ENCODE data around the gene SHROOM3.

Gene SHROOM3

GRCh38 chr4:76714226-76714625 lies 279.2 kb downstream of the SHROOM3 start:
- no peaks in the 10 kb centered on the region for H3K36me3 ChIP-seq (ENCODE audit: control insufficient read depth in 4 of 4, insufficient read depth in 4 of 4, low read length in 3 of 4)
- H3K4me3 ChIP-seq (ENCODE audit: control insufficient read depth in 1 of 7, extremely low read depth in 1 of 7, insufficient read depth in 4 of 7, low read depth in 2 of 7, low read length in 6 of 7) = no peak overlapping the region
- WGBS (ENCODE audit: insufficient coverage) = no CpG with 5 or more reads among the region's 1 CpG
- H3K27ac ChIP-seq (ENCODE audit: insufficient read depth in 1 of 2, low read depth in 1 of 2, low read length in 2 of 2, poor library complexity in 1 of 2, severe bottlenecking in 2 of 2) = no peak overlapping the region
- H3K9me3 ChIP-seq (ENCODE audit: control extremely low read depth in 1 of 5, control insufficient read depth in 4 of 5, insufficient read depth in 2 of 5, low read depth in 1 of 5, low read length in 4 of 5) = no peaks in the 10 kb centered on the region
- CTCF ChIA-PET = no interaction called here
- no peak for DNase-seq
- peaks cover 0 to 4% (median under 1%) of the 10 kb centered on the region in 4 experiments for H3K4me1 ChIP-seq (ENCODE audit: control extremely low read depth in 1 of 4, control insufficient read depth in 4 of 4, insufficient read depth in 4 of 4, low read length in 3 of 4)
- POLR2A ChIA-PET = no interaction called here
- H3K27me3 ChIP-seq (replicated peaks in 2 of 5; ENCODE audit: control insufficient read depth in 4 of 5, insufficient read depth in 5 of 5, low read length in 4 of 5) = no peaks in the 10 kb centered on the region

GRCh38 chr4:76716020-76716419 lies 281.0 kb downstream of the SHROOM3 start:
- H3K9me3 ChIP-seq (ENCODE audit: control extremely low read depth in 1 of 5, control insufficient read depth in 4 of 5, insufficient read depth in 2 of 5, low read depth in 1 of 5, low read length in 4 of 5) = no peaks in the 10 kb centered on the region
- no peak overlapping the region for H3K27ac ChIP-seq (ENCODE audit: insufficient read depth in 1 of 2, low read depth in 1 of 2, low read length in 2 of 2, poor library complexity in 1 of 2, severe bottlenecking in 2 of 2)
- ChIA-PET POLR2A (no interaction called here), CTCF (no interaction called here)
- DNase-seq = no peak
- no peak overlapping the region for H3K4me3 ChIP-seq (ENCODE audit: control insufficient read depth in 1 of 7, extremely low read depth in 1 of 7, insufficient read depth in 4 of 7, low read depth in 2 of 7, low read length in 6 of 7)
- no peaks in the 10 kb centered on the region for H3K27me3 ChIP-seq (replicated peaks in 2 of 5; ENCODE audit: control insufficient read depth in 4 of 5, insufficient read depth in 5 of 5, low read length in 4 of 5)
- peaks cover 0 to 4% (median under 1%) of the 10 kb centered on the region in 4 experiments for H3K4me1 ChIP-seq (ENCODE audit: control extremely low read depth in 1 of 4, control insufficient read depth in 4 of 4, insufficient read depth in 4 of 4, low read length in 3 of 4)
- H3K36me3 ChIP-seq (ENCODE audit: control insufficient read depth in 4 of 4, insufficient read depth in 4 of 4, low read length in 3 of 4) = no peaks in the 10 kb centered on the region
- 96% methylated on average over 3 of the region's 4 CpGs for WGBS (ENCODE audit: insufficient coverage)

GRCh38 chr4:76716658-76717057 lies 281.6 kb downstream of the SHROOM3 start:
- ChIA-PET CTCF (no interaction called here), POLR2A (no interaction called here)
- Histone ChIP-seq H3K9me3 (ENCODE audit: control extremely low read depth in 1 of 5, control insufficient read depth in 4 of 5, insufficient read depth in 2 of 5, low read depth in 1 of 5, low read length in 4 of 5) (no peaks in the 10 kb centered on the region), H3K36me3 (ENCODE audit: control insufficient read depth in 4 of 4, insufficient read depth in 4 of 4, low read length in 3 of 4) (no peaks in the 10 kb centered on the region), H3K4me3 (ENCODE audit: control insufficient read depth in 1 of 7, extremely low read depth in 1 of 7, insufficient read depth in 4 of 7, low read depth in 2 of 7, low read length in 6 of 7) (no peak overlapping the region), H3K27me3 (replicated peaks in 2 of 5; ENCODE audit: control insufficient read depth in 4 of 5, insufficient read depth in 5 of 5, low read length in 4 of 5) (no peaks in the 10 kb centered on the region), H3K27ac (ENCODE audit: insufficient read depth in 1 of 2, low read depth in 1 of 2, low read length in 2 of 2, poor library complexity in 1 of 2, severe bottlenecking in 2 of 2) (no peak overlapping the region), H3K4me1 (ENCODE audit: control extremely low read depth in 1 of 4, control insufficient read depth in 4 of 4, insufficient read depth in 4 of 4, low read length in 3 of 4) (peaks cover 0 to 4% (median under 1%) of the 10 kb centered on the region in 4 experiments)
- no CpG with 5 or more reads among the region's 2 CpGs for WGBS (ENCODE audit: insufficient coverage)
- DNase-seq = peak in 2 of 3 donors; percentile 18 to 19

DNA sequence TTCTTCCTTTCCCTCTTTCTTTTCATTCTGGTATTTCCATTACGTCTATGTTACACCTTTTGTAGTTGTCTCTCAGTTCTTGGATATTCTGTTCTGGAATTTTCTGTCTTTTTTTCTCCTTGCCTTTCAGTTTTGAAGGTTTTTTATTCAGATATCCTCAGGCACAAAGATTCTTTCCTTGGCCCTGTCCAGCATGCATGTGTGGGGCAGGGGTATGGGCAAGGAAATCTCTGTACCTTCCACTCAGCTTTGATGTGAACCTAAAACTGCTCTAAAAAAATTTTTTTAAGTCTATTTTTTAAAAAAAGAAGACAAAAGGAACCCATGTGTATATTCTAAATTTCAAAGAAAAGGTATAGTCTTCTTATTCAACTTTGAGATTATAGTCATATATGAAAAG lies 282.4 kb downstream of the SHROOM3 start:
- no CpG with 5 or more reads among the region's 1 CpG for WGBS (ENCODE audit: insufficient coverage)
- POLR2A ChIA-PET = no interaction called here
- no peak overlapping the region for H3K4me3 ChIP-seq (ENCODE audit: control insufficient read depth in 1 of 7, extremely low read depth in 1 of 7, insufficient read depth in 4 of 7, low read depth in 2 of 7, low read length in 6 of 7)
- H3K27me3 ChIP-seq (replicated peaks in 2 of 5; ENCODE audit: control insufficient read depth in 4 of 5, insufficient read depth in 5 of 5, low read length in 4 of 5) = no peaks in the 10 kb centered on the region
- peaks cover 0 to 4% (median under 1%) of the 10 kb centered on the region in 4 experiments for H3K4me1 ChIP-seq (ENCODE audit: control extremely low read depth in 1 of 4, control insufficient read depth in 4 of 4, insufficient read depth in 4 of 4, low read length in 3 of 4)
- no peak overlapping the region for H3K27ac ChIP-seq (ENCODE audit: insufficient read depth in 1 of 2, low read depth in 1 of 2, low read length in 2 of 2, poor library complexity in 1 of 2, severe bottlenecking in 2 of 2)
- H3K36me3 ChIP-seq (ENCODE audit: control insufficient read depth in 4 of 4, insufficient read depth in 4 of 4, low read length in 3 of 4) = no peaks in the 10 kb centered on the region
- H3K9me3 ChIP-seq (ENCODE audit: control extremely low read depth in 1 of 5, control insufficient read depth in 4 of 5, insufficient read depth in 2 of 5, low read depth in 1 of 5, low read length in 4 of 5) = no peaks in the 10 kb centered on the region
- no peak for DNase-seq
- CTCF ChIA-PET = no interaction called here

GRCh38 chr4:76718021-76718420 lies 283.0 kb downstream of the SHROOM3 start:
- Histone ChIP-seq H3K27me3 (replicated peaks in 2 of 5; ENCODE audit: control insufficient read depth in 4 of 5, insufficient read depth in 5 of 5, low read length in 4 of 5) (no peaks in the 10 kb centered on the region), H3K4me1 (ENCODE audit: control extremely low read depth in 1 of 4, control insufficient read depth in 4 of 4, insufficient read depth in 4 of 4, low read length in 3 of 4) (peaks cover 0 to 4% (median under 1%) of the 10 kb centered on the region in 4 experiments), H3K9me3 (ENCODE audit: control extremely low read depth in 1 of 5, control insufficient read depth in 4 of 5, insufficient read depth in 2 of 5, low read depth in 1 of 5, low read length in 4 of 5) (no peaks in the 10 kb centered on the region), H3K4me3 (ENCODE audit: control insufficient read depth in 1 of 7, extremely low read depth in 1 of 7, insufficient read depth in 4 of 7, low read depth in 2 of 7, low read length in 6 of 7) (no peak overlapping the region), H3K27ac (ENCODE audit: insufficient read depth in 1 of 2, low read depth in 1 of 2, low read length in 2 of 2, poor library complexity in 1 of 2, severe bottlenecking in 2 of 2) (no peak overlapping the region), H3K36me3 (ENCODE audit: control insufficient read depth in 4 of 4, insufficient read depth in 4 of 4, low read length in 3 of 4) (no peaks in the 10 kb centered on the region)
- ChIA-PET POLR2A (no interaction called here), CTCF (interaction anchor here (0.7 kb wide), 1 partner anchor 20 kb away, joined by 4 read pairs; no protein-coding TSS in a partner anchor)
- WGBS (ENCODE audit: insufficient coverage) = no CpG with 5 or more reads among the region's 2 CpGs
- DNase-seq = no peak

- H3K4me1 ChIP-seq (ENCODE audit: control extremely low read depth in 1 of 4, control insufficient read depth in 4 of 4, insufficient read depth in 4 of 4, low read length in 3 of 4) = peaks cover 0 to 4% (median under 1%) of the 10 kb centered on the region in 4 experiments
- H3K27ac ChIP-seq (ENCODE audit: insufficient read depth in 1 of 2, low read depth in 1 of 2, low read length in 2 of 2, poor library complexity in 1 of 2, severe bottlenecking in 2 of 2) = no peak overlapping the region
- ChIA-PET CTCF (interaction anchor here (0.7 kb wide), 1 partner anchor 21 kb away, joined by 4 read pairs; no protein-coding TSS in a partner anchor), POLR2A (no interaction called here)
- H3K36me3 ChIP-seq (ENCODE audit: control insufficient read depth in 4 of 4, insufficient read depth in 4 of 4, low read length in 3 of 4) = no peaks in the 10 kb centered on the region
- no peaks in the 10 kb centered on the region for H3K9me3 ChIP-seq (ENCODE audit: control extremely low read depth in 1 of 5, control insufficient read depth in 4 of 5, insufficient read depth in 2 of 5, low read depth in 1 of 5, low read length in 4 of 5)
- no peak overlapping the region for H3K4me3 ChIP-seq (ENCODE audit: control insufficient read depth in 1 of 7, extremely low read depth in 1 of 7, insufficient read depth in 4 of 7, low read depth in 2 of 7, low read length in 6 of 7)
- DNase-seq = no peak
- H3K27me3 ChIP-seq (replicated peaks in 2 of 5; ENCODE audit: control insufficient read depth in 4 of 5, insufficient read depth in 5 of 5, low read length in 4 of 5) = no peaks in the 10 kb centered on the region
- WGBS (ENCODE audit: insufficient coverage) = no CpG with 5 or more reads among the region's 1 CpG
Observed at GRCh38 chr4:76718831-76719230, 283.8 kb downstream of the SHROOM3 start.

DNA sequence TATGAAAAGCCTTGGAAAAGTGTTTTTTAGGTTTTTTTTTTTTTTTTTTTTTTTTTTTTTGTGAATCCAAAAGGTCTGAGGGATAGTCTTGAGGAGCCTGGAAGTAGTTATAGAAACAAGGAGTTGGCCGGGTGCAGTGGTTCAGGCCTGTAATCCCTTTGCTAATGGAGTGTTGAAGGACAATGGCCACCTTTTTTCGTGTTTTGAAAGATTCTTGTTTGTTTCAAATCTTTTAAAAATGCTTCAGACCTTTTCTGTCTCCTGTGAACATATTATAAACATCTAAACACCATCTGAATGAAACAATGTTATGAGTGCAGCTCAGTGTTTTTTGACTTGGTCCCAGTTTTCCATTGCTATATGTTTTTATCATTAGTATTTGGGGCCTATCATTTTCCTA lies 285.1 kb downstream of the SHROOM3 start:
- Histone ChIP-seq H3K4me1 (ENCODE audit: control extremely low read depth in 1 of 4, control insufficient read depth in 4 of 4, insufficient read depth in 4 of 4, low read length in 3 of 4) (peaks cover 0 to 4% (median under 1%) of the 10 kb centered on the region in 4 experiments), H3K27ac (ENCODE audit: insufficient read depth in 1 of 2, low read depth in 1 of 2, low read length in 2 of 2, poor library complexity in 1 of 2, severe bottlenecking in 2 of 2) (no peak overlapping the region), H3K4me3 (ENCODE audit: control insufficient read depth in 1 of 7, extremely low read depth in 1 of 7, insufficient read depth in 4 of 7, low read depth in 2 of 7, low read length in 6 of 7) (no peak overlapping the region), H3K27me3 (replicated peaks in 2 of 5; ENCODE audit: control insufficient read depth in 4 of 5, insufficient read depth in 5 of 5, low read length in 4 of 5) (no peaks in the 10 kb centered on the region), H3K36me3 (ENCODE audit: control insufficient read depth in 4 of 4, insufficient read depth in 4 of 4, low read length in 3 of 4) (no peaks in the 10 kb centered on the region), H3K9me3 (ENCODE audit: control extremely low read depth in 1 of 5, control insufficient read depth in 4 of 5, insufficient read depth in 2 of 5, low read depth in 1 of 5, low read length in 4 of 5) (no peaks in the 10 kb centered on the region)
- ChIA-PET POLR2A (no interaction called here), CTCF (no interaction called here)
- no CpG with 5 or more reads among the region's 2 CpGs for WGBS (ENCODE audit: insufficient coverage)
- DNase-seq = no peak
